HCT116 (cell line): ENCODE measurements around the gene MUC13. TPM values are rescaled to one million over a fixed set of nuclear protein-coding genes. Genes with fewer than 3 reads are reported as not detected.

ENCODE experiments used
- ATAC-seq: fragments of 200-7000 bp; cut with Tn5 transposase; 2 replicates; pipeline ENCODE4 v1.9.1; 2020; ENCODE audit warnings: mild to moderate bottlenecking, moderate library complexity
- BruUV-seq: library from RNA; stranded (reverse); fragments of 400-500 nt; replicated peaks from 2 replicates; lab custom pipeline; 2021; lab: Mats Ljungman, UMichigan
- CTCF ChIA-PET: fragments of 300-600 bp; sonication (Branson Sonifier 250); formaldehyde crosslinking; loops from one replicate; lab custom pipeline; 2021; ENCODE audit warnings: antibody characterized with exemption; lab: Charles Lee
- POLR2A ChIA-PET: fragments of 300-600, 350-600 bp; sonication (Branson Sonifier 250); formaldehyde crosslinking; loops from one replicate; lab custom pipeline; 2021; ENCODE audit warnings: antibody characterized with exemption; lab: Charles Lee
- RAD21 ChIA-PET, 2 experiments: fragments of 300-600 bp; sonication (Branson Sonifier 250); formaldehyde crosslinking; loops; one replicate each; lab custom pipeline; 2023; ENCODE audit warnings: low total read pairs in 2 of 2; ENCODE audit not compliant: uncharacterized antibody in 2 of 2, unreplicated experiment in 2 of 2, low non-redundant PET in 1 of 2; lab: Charles Lee
- DNase-seq: peaks from one replicate; pipeline ENCODE4 v3.0.0-alpha.2; 2010; ENCODE audit warnings: low read depth, low spot score
- H2AFZ ChIP-seq: fragments of 200-600 bp; shearing (Covaris generic), sonication (generic); 2 replicates; pipeline ENCODE4 v1.6.1; 2017; ENCODE audit warnings: low read depth, mixed run types, mixed read lengths, antibody characterized with exemption, low read length; ENCODE audit not compliant: poor library complexity, severe bottlenecking
- H3K27ac ChIP-seq: 2 replicates; pipeline ENCODE4 v1.5.1; 2012; ENCODE audit warnings: low read depth, low read length
- H3K27me3 ChIP-seq: fragments of 200-600 bp; sonication (generic); 2 replicates; pipeline ENCODE4 v1.6.1; 2016; ENCODE audit warnings: mixed run types, low read length, mixed read lengths; ENCODE audit not compliant: insufficient read depth
- H3K36me3 ChIP-seq, 2 experiments: fragments of 200-500 bp in 1 of 2; fragments of 200-600 bp in 1 of 2; sonication (Bioruptor generic) in 1 of 2; sonication (generic) in 1 of 2; 2 replicates each; pipeline versions ENCODE4 v1.5.1 to v1.6.1; 2014 to 2016; ENCODE audit warnings: low read length in 2 of 2, inconsistent platforms in 1 of 2, mixed read lengths in 1 of 2, mixed run types in 1 of 2; ENCODE audit not compliant: insufficient read depth in 2 of 2, control insufficient read depth in 1 of 2
- H3K4me1 ChIP-seq, 2 experiments: fragments of 200-600 bp in 1 of 2; sonication (generic) in 1 of 2; 2 replicates each; pipeline versions ENCODE4 v1.5.1 to v1.6.1; 2012 to 2017; ENCODE audit warnings: low read length in 2 of 2, inconsistent platforms in 1 of 2, mild to moderate bottlenecking in 1 of 2, mixed read lengths in 1 of 2, mixed run types in 1 of 2, moderate library complexity in 1 of 2; ENCODE audit not compliant: insufficient read depth in 2 of 2, control insufficient read depth in 1 of 2
- H3K4me2 ChIP-seq: fragments of 200-600 bp; sonication (generic); 2 replicates; pipeline ENCODE4 v1.6.1; 2017; ENCODE audit warnings: mixed run types, low read length, mixed read lengths
- H3K4me3 ChIP-seq, 2 experiments: fragments of 200-600 bp in 1 of 2; sonication (generic) in 1 of 2; replicated peaks in 1 of 2; 2 replicates each; pipeline ENCODE4 v1.5.1; 2011 to 2016; ENCODE audit warnings: low read length in 2 of 2, control low read depth in 1 of 2, low read depth in 1 of 2, mild to moderate bottlenecking in 1 of 2, mixed read lengths in 1 of 2, mixed run types in 1 of 2
- H3K79me2 ChIP-seq: fragments of 200-600 bp; sonication (generic); 2 replicates; pipeline ENCODE4 v1.6.1; 2017; ENCODE audit warnings: mild to moderate bottlenecking, mixed run types, low read length, moderate library complexity, mixed read lengths; ENCODE audit not compliant: insufficient read depth
- H3K9ac ChIP-seq: fragments of 200-600 bp; sonication (generic); 2 replicates; pipeline ENCODE4 v1.6.1; 2016; ENCODE audit warnings: low read length, mixed read lengths
- H3K9me2 ChIP-seq: fragments of 200-600 bp; sonication (generic), shearing (Covaris generic); 2 replicates; pipeline ENCODE4 v1.6.1; 2017; ENCODE audit warnings: mixed run types, mild to moderate bottlenecking, moderate library complexity; ENCODE audit not compliant: insufficient read depth
- H3K9me3 ChIP-seq, 2 experiments: fragments of 200-500 bp in 1 of 2; fragments of 200-600 bp in 1 of 2; sonication (Bioruptor generic) in 1 of 2; sonication (generic) in 1 of 2; 2 replicates each; pipeline ENCODE4 v1.6.1; 2014 to 2017; ENCODE audit warnings: low read length in 2 of 2, mixed read lengths in 2 of 2, inconsistent platforms in 1 of 2, low read depth in 1 of 2, mild to moderate bottlenecking in 1 of 2, mixed run types in 1 of 2, moderate library complexity in 1 of 2; ENCODE audit not compliant: control insufficient read depth in 1 of 2, insufficient read depth in 1 of 2
- H4K20me1 ChIP-seq: fragments of 200-600 bp; sonication (generic), shearing (Covaris generic); 2 replicates; pipeline ENCODE4 v1.6.1; 2017; ENCODE audit warnings: mixed run types, mild to moderate bottlenecking, moderate library complexity; ENCODE audit not compliant: insufficient read depth
- ATF3 ChIP-seq: IDR thresholded peaks from 2 replicates; pipeline ENCODE4 v1.6.1; 2012
- CBX3 ChIP-seq: IDR thresholded peaks from 2 replicates; pipeline ENCODE4 v1.6.1; 2012; ENCODE audit warnings: low read depth
- CEBPB ChIP-seq: IDR thresholded peaks from 2 replicates; pipeline ENCODE4 v1.6.1; 2012; ENCODE audit warnings: low read depth
- CTCF ChIP-seq, 3 experiments: fragments of 200-600 bp in 1 of 3; sonication (generic) in 1 of 3; IDR thresholded peaks in 2 of 3; conservative IDR thresholded peaks in 1 of 3; 2 replicates each; pipeline ENCODE4 v1.5.1; 2012 to 2017; ENCODE audit warnings: low read depth in 2 of 3, low read length in 2 of 3, antibody characterized with exemption in 1 of 3, borderline replicate concordance in 1 of 3, control low read depth in 1 of 3, mild to moderate bottlenecking in 1 of 3, mixed read lengths in 1 of 3, mixed run types in 1 of 3, moderate library complexity in 1 of 3; ENCODE audit not compliant: insufficient read depth in 1 of 3
- EGR1 ChIP-seq: IDR thresholded peaks from 2 replicates; pipeline ENCODE4 v1.6.1; 2012; ENCODE audit warnings: low read depth
- ELF1 ChIP-seq: IDR thresholded peaks from 2 replicates; pipeline ENCODE4 v1.6.1; 2012; ENCODE audit warnings: low read depth, borderline replicate concordance
- EZH2phosphoT487 ChIP-seq: fragments of 200-600 bp; IDR thresholded peaks from 2 replicates; pipeline ENCODE4 v1.6.1; 2018; ENCODE audit warnings: antibody characterized with exemption, borderline replicate concordance
- JUND ChIP-seq: IDR thresholded peaks from 2 replicates; pipeline ENCODE4 v1.6.1; 2012
- MAX ChIP-seq: IDR thresholded peaks from 2 replicates; pipeline ENCODE4 v1.6.1; 2012
- POLR2A ChIP-seq: IDR thresholded peaks from 2 replicates; pipeline ENCODE4 v1.7.0; 2011; ENCODE audit warnings: borderline replicate concordance; ENCODE audit not compliant: insufficient read depth, insufficient read length; ENCODE audit errors: extremely low read depth
- POLR2AphosphoS5 ChIP-seq: IDR thresholded peaks from 2 replicates; pipeline ENCODE4 v1.6.1; 2011; ENCODE audit warnings: mild to moderate bottlenecking, low read depth, low read length, moderate library complexity
- RAD21 ChIP-seq: IDR thresholded peaks from 2 replicates; pipeline ENCODE4 v1.6.1; 2012; ENCODE audit warnings: low read depth, mild to moderate bottlenecking
- REST ChIP-seq: IDR thresholded peaks from 2 replicates; pipeline ENCODE4 v1.6.1; 2012; ENCODE audit warnings: low read depth
- SIN3A ChIP-seq: IDR thresholded peaks from 2 replicates; pipeline ENCODE4 v1.6.1; 2012; ENCODE audit warnings: low read depth
- SP1 ChIP-seq: IDR thresholded peaks from 2 replicates; pipeline ENCODE4 v1.6.1; 2012; ENCODE audit warnings: low read depth
- SRF ChIP-seq: IDR thresholded peaks from 2 replicates; pipeline ENCODE4 v1.6.1; 2012; ENCODE audit warnings: low read depth
- TCF7L2 ChIP-seq: IDR thresholded peaks from 2 replicates; pipeline ENCODE4 v1.7.0; 2011; ENCODE audit warnings: borderline replicate concordance, inconsistent platforms; ENCODE audit not compliant: insufficient read depth, insufficient read length; ENCODE audit errors: extremely low read depth
- YY1 ChIP-seq: IDR thresholded peaks from 2 replicates; pipeline ENCODE4 v1.6.1; 2011; ENCODE audit warnings: low read length, low read depth, moderate library complexity, mild to moderate bottlenecking; ENCODE audit not compliant: insufficient replicate concordance; ENCODE audit errors: extremely low read depth
- ZFX ChIP-seq: fragments of 450-650 bp; IDR thresholded peaks from 2 replicates; pipeline ENCODE4 v1.6.1; 2017
- ZNF274 ChIP-seq: fragments of 200-500 bp; sonication (Bioruptor generic); IDR thresholded peaks from 2 replicates; pipeline ENCODE4 v1.6.1; 2014; ENCODE audit warnings: mild to moderate bottlenecking, low read depth, low read length, inconsistent platforms
- intact Hi-C: fragments of 100-400 bp; cut with micrococcal nuclease; formaldehyde crosslinking; loops from 2 replicates; pipeline ENCODE4 v1.10.0; 2022
- total RNA-seq: library from RNA; stranded (reverse); gene quantifications from one replicate; pipeline ENCODE4 v1.2.1, GENCODE V29; 2021; ENCODE audit not compliant: unreplicated experiment

Gene MUC13
- total RNA-seq, 1 experiment from 2014 or later: 0.44 TPM

- H3K9me2 ChIP-seq: no peaks in the 10 kb centered on the region
- POLR2A ChIA-PET: no interaction called here
- no peak overlapping the region for H3K9ac ChIP-seq
- no peak overlapping the region for H3K4me3 ChIP-seq
- H3K79me2 ChIP-seq: no peaks in the 10 kb centered on the region
- BruUV-seq: no TSS peak
- RAD21 ChIA-PET: no interaction called here
- H2AFZ ChIP-seq: no peak overlapping the region
- no peaks in the 10 kb centered on the region for H3K9me3 ChIP-seq
- ATAC-seq (no peak), DNase-seq (no peak)
- no peaks in the 10 kb centered on the region for H3K27me3 ChIP-seq
- CTCF ChIA-PET: interaction anchor here (0.6 kb wide), 1 partner anchor 9 kb away, joined by 3 read pairs; no protein-coding TSS in a partner anchor
- H3K4me1 ChIP-seq: no peaks in the 10 kb centered on the region
- no peaks in the 10 kb centered on the region for H3K36me3 ChIP-seq
- no peak overlapping the region for H3K27ac ChIP-seq
- intact Hi-C loops: no loop called here
- no peak overlapping the region for H3K4me2 ChIP-seq
- H4K20me1 ChIP-seq: no peaks in the 10 kb centered on the region
- no peak for TF ChIP-seq MAX
- TF ChIP-seq REST: no peak
- no peak for TF ChIP-seq JUND
- TF ChIP-seq ATF3: no peak
- TF ChIP-seq CEBPB: no peak
- no peak for TF ChIP-seq CBX3
- no peak for TF ChIP-seq CTCF (IDR thresholded peaks at IDR 0.05 in 2 of 3, conservative IDR thresholded peaks at IDR 0.05 in 1 of 3; ENCODE audit: borderline replicate concordance in 1 of 3, insufficient read depth in 1 of 3, low read depth in 2 of 3, low read length in 2 of 3)
- no peak for TF ChIP-seq ZNF274
- no peak for TF ChIP-seq POLR2A
- no peak for TF ChIP-seq EGR1
- no peak for TF ChIP-seq EZH2phosphoT487
- TF ChIP-seq RAD21: no peak
- TF ChIP-seq SRF: no peak
- TF ChIP-seq POLR2AphosphoS5: no peak
- no peak for TF ChIP-seq TCF7L2
- TF ChIP-seq SP1: no peak
- no peak for TF ChIP-seq ELF1
- TF ChIP-seq SIN3A: no peak
- no peak for TF ChIP-seq ZFX
- no peak for TF ChIP-seq YY1
Observed at GRCh38 chr3:124941771-124942170, 7.2 kb upstream of the MUC13 start.
